ENCODE measurements around the gene PEX10. TPM values are rescaled to one million over a fixed set of nuclear protein-coding genes. Genes with fewer than 3 reads are reported as not detected.

Gene PEX10
- total and polyA plus RNA-seq, 10 of the 15 experiments (the other 5 are each of a cell fraction or from before 2014, with no cell fraction given), result 0.24 to 24.9 (median 16.8) TPM; not detected in 1

- Histone ChIP-seq H3K9ac (ENCODE audit: control insufficient read depth, insufficient read depth, low read length) (no peak overlapping the region), H3K79me2 (ENCODE audit: control insufficient read depth, insufficient read depth, low read length) (no peaks in the 10 kb centered on the region), H3K36me3 (ENCODE audit: control insufficient read depth in 2 of 2, insufficient read depth in 2 of 2, low read length in 1 of 2) (no peaks in the 10 kb centered on the region), H4K20me1 (ENCODE audit: control insufficient read depth, insufficient read depth) (no peaks in the 10 kb centered on the region), H3K4me3 (no peak overlapping the region), H3K4me2 (ENCODE audit: control insufficient read depth, insufficient read depth) (no peak overlapping the region), H3K9me3 (replicated peaks; ENCODE audit: control insufficient read depth, insufficient read depth, low read length) (no peaks in the 10 kb centered on the region), H3K4me1 (ENCODE audit: control insufficient read depth, insufficient read depth, low read length) (peaks cover 11% of the 10 kb centered on the region), H2AFZ (ENCODE audit: control insufficient read depth, low read depth, low read length) (no peak overlapping the region), H3K27me3 (replicated peaks in 1 of 2; ENCODE audit: control insufficient read depth in 2 of 2, insufficient read depth in 2 of 2, low read length in 1 of 2) (no peaks in the 10 kb centered on the region; a peak in 2 of 4 replicates), H3K27ac (ENCODE audit: control insufficient read depth, insufficient read depth) (no peak overlapping the region)
- in situ Hi-C loops (cut with MboI) (no loop called here), intact Hi-C loops (cut with micrococcal nuclease; ENCODE audit: unreplicated experiment) (no loop called here)
- no peak for FAIRE-seq
- no peak for ATAC-seq
- SMC1A ChIA-PET (ENCODE audit: uncharacterized antibody, unreplicated experiment), result no interaction called here
- POLR2A ChIA-PET, result no interaction called here
- DNase-seq (ENCODE audit: low read depth, low spot score), result no peak
- no TSS peak for BruUV-seq (replicated peaks)
- RAD21 ChIA-PET (ENCODE audit: unreplicated experiment), result no interaction called here
- no peak for TF ChIP-seq BACH1 (IDR thresholded peaks at IDR 0.05; ENCODE audit: borderline replicate concordance)
- TF ChIP-seq CBX3 (IDR thresholded peaks at IDR 0.05; ENCODE audit: borderline replicate concordance, low read depth), result no peak
- TF ChIP-seq ZZZ3 (IDR thresholded peaks at IDR 0.05; ENCODE audit: control insufficient read depth, insufficient read length, low read depth), result no peak
- 0 out of 2 replicates have a peak, but pooled peaks have one; percentile 43 for TF ChIP-seq NFXL1 (IDR thresholded peaks at IDR 0.05; ENCODE audit: borderline replicate concordance)
- CTCF ChIA-PET, result no interaction called here
- WGBS (ENCODE audit: insufficient coverage, insufficient replicate concordance, low lambda C conversion rate, missing lambda C conversion rate), result 0% methylated on average over 1 of the region's 2 CpGs
Observed at GRCh38 chr1:2435746-2436355, 23.5 kb upstream of the PEX10 start.

GRCh38 chr1:2435091-2435490 is 22.7 kb upstream of the PEX10 start:
- WGBS (ENCODE audit: insufficient coverage, insufficient replicate concordance, low lambda C conversion rate, missing lambda C conversion rate), result 15% methylated on average over 6 of the region's 9 CpGs
- Histone ChIP-seq H4K20me1 (ENCODE audit: control insufficient read depth, insufficient read depth) (no peaks in the 10 kb centered on the region), H3K36me3 (ENCODE audit: control insufficient read depth in 2 of 2, insufficient read depth in 2 of 2, low read length in 1 of 2) (no peaks in the 10 kb centered on the region), H3K27me3 (replicated peaks in 1 of 2; ENCODE audit: control insufficient read depth in 2 of 2, insufficient read depth in 2 of 2, low read length in 1 of 2) (no peaks in the 10 kb centered on the region; a peak in 2 of 4 replicates), H3K9me3 (replicated peaks; ENCODE audit: control insufficient read depth, insufficient read depth, low read length) (no peaks in the 10 kb centered on the region; the same call in 2 of the 3 replicates), H3K9ac (ENCODE audit: control insufficient read depth, insufficient read depth, low read length) (no peak overlapping the region), H3K4me1 (ENCODE audit: control insufficient read depth, insufficient read depth, low read length) (peaks cover 11% of the 10 kb centered on the region), H3K4me2 (ENCODE audit: control insufficient read depth, insufficient read depth) (no peak overlapping the region), H3K4me3 (no peak overlapping the region), H2AFZ (ENCODE audit: control insufficient read depth, low read depth, low read length) (no peak overlapping the region), H3K79me2 (ENCODE audit: control insufficient read depth, insufficient read depth, low read length) (no peaks in the 10 kb centered on the region), H3K27ac (ENCODE audit: control insufficient read depth, insufficient read depth) (no peak overlapping the region)
- RAD21 ChIA-PET (ENCODE audit: unreplicated experiment), result no interaction called here
- DNase-seq (ENCODE audit: low read depth, low spot score), result no peak
- CTCF ChIA-PET, result no interaction called here
- intact Hi-C loops (cut with micrococcal nuclease; ENCODE audit: unreplicated experiment), result no loop called here
- POLR2A ChIA-PET, result no interaction called here
- SMC1A ChIA-PET (ENCODE audit: uncharacterized antibody, unreplicated experiment), result no interaction called here
- no TSS peak for BruUV-seq (replicated peaks)
- no peak for FAIRE-seq
- in situ Hi-C loops (cut with MboI), result no loop called here
- ATAC-seq, result no peak
- TF ChIP-seq SMARCA5 (IDR thresholded peaks at IDR 0.05), result no peak
- TF ChIP-seq STAT1 (conservative IDR thresholded peaks at IDR 0.05), result no peak
- no peak for TF ChIP-seq NBN (IDR thresholded peaks at IDR 0.05)
- no peak for TF ChIP-seq ZBTB4 (CRISPR knock-in tag; IDR thresholded peaks at IDR 0.05)
- no peak for TF ChIP-seq ZBTB11 (CRISPR knock-in tag; IDR thresholded peaks at IDR 0.05)
- TF ChIP-seq KLF5 (IDR thresholded peaks at IDR 0.05; ENCODE audit: partially characterized antibody), result no peak
- TF ChIP-seq FOXK2 (IDR thresholded peaks at IDR 0.05), result no peak
- no peak for TF ChIP-seq RBBP5 (conservative IDR thresholded peaks at IDR 0.05)
- TF ChIP-seq PML (IDR thresholded peaks at IDR 0.05; ENCODE audit: low read length), result no peak
